Measurements from ENCODE around the gene MICAL3. TPM values are rescaled to one million over a fixed set of nuclear protein-coding genes. Genes with fewer than 3 reads are reported as not detected.
A peak's percentile ranks its signal among the peaks of the same experiment; 100 is the strongest.

Gene MICAL3
- total and polyA plus RNA-seq, 9 of the 15 experiments (the other 6 are each of a cell fraction or from before 2014, with no cell fraction given) = 0.53 to 32.1 (median 12.3) TPM

DNA sequence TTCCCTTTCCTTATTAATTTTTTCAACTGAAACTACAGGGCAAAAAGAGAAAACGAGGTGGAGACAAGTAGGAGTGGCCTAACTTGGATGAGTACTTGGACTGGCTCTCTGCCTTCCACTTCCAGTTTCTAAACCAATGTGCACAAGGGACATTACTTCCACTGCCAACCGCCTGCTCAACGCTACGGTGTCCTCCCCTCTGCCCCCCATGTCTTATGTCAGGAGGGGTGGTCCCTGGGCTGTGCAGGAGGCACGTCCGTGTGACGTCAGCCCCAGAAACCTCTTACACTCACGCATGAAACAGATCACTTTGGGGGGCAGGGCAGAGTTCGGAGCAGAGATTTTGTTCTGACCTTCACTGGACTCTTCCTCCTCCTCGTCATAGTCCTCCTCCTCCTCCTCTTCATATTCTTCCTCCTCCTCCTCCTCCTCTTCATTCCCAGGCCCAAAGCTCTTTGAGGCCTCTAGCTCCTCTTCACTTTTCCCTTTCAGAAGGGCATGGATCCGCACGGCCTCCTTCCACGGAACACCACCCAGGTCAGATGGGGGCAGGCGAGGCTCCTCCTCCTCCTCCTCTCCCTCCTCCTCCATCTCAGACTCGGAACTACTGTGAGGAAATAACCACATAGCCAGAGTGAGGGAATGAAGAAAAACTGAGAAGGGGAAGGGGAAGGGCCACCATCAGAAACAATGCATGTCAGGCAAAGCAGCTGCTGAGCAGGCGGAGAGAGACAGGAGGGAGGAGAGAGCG is 192.7 kb downstream of the MICAL3 start:
- Histone ChIP-seq H3K4me2 (ENCODE audit: insufficient read depth, low read length) (no peak overlapping the region), H3K36me3 (ENCODE audit: control insufficient read depth, insufficient read depth, low read length) (peaks cover 17% of the 10 kb centered on the region), H4K20me1 (replicated peaks; ENCODE audit: control insufficient read depth, insufficient read depth, low read length) (peaks cover 20% of the 10 kb centered on the region; the same call in 1 of the 2 replicates), H3K4me3 (no peak overlapping the region), H2AFZ (ENCODE audit: low read depth, low read length) (no peak overlapping the region), H3K9me1 (ENCODE audit: control insufficient read depth, insufficient read depth, low read length) (no peaks in the 10 kb centered on the region), H3K4me1 (replicated peaks in 1 of 2; ENCODE audit: control insufficient read depth in 2 of 2, insufficient read depth in 2 of 2, low read length in 2 of 2) (peaks cover 0 to 7% of the 10 kb centered on the region in 2 experiments; a peak in 1 of 5 replicates), H3K9ac (ENCODE audit: insufficient read depth in 1 of 2, low read depth in 2 of 2, low read length in 2 of 2) (no peak overlapping the region), H3K9me3 (replicated peaks; ENCODE audit: control insufficient read depth, insufficient read depth, low read depth, low read length) (no peaks in the 10 kb centered on the region), H3K27ac (ENCODE audit: extremely low read depth, low read depth, low read length) (no peak overlapping the region), H3K27me3 (ENCODE audit: control insufficient read depth in 2 of 2, insufficient read depth in 2 of 2, low read length in 2 of 2) (no peaks in the 10 kb centered on the region), H3K79me2 (ENCODE audit: control insufficient read depth, insufficient read depth, low read length) (no peaks in the 10 kb centered on the region)
- ChIA-PET CTCF (ENCODE audit: low intra/inter-chr PET ratio) (interaction anchor here (4.7 to 5.7 kb wide), 2 partner anchors 60 to 244 kb away, joined by 21 to 82 read pairs; partner anchors contain the start of gene PEX26), POLR2A (interaction anchor here (0.6 kb wide), 2 partner anchors 88 to 240 kb away, joined by 3 read pairs; no protein-coding TSS in a partner anchor)
- peak; percentile 89 for TF ChIP-seq ZNF263 (CRISPR knock-in tag; IDR thresholded peaks at IDR 0.05; ENCODE audit: borderline replicate concordance)
- no peak for TF ChIP-seq NFE2L1 (tag; IDR thresholded peaks at IDR 0.05; ENCODE audit: borderline replicate concordance, low read depth)
- no peak for TF ChIP-seq SAFB2 (IDR thresholded peaks at IDR 0.05; ENCODE audit: borderline replicate concordance, low read depth, low read length, severe bottlenecking)
- no peak for TF ChIP-seq MYBL2 (IDR thresholded peaks at IDR 0.05; ENCODE audit: low read depth)
- no peak for TF ChIP-seq MYBL2 (CRISPR knock-in tag; IDR thresholded peaks at IDR 0.05; ENCODE audit: borderline replicate concordance)
- TF ChIP-seq, protein P1, sequence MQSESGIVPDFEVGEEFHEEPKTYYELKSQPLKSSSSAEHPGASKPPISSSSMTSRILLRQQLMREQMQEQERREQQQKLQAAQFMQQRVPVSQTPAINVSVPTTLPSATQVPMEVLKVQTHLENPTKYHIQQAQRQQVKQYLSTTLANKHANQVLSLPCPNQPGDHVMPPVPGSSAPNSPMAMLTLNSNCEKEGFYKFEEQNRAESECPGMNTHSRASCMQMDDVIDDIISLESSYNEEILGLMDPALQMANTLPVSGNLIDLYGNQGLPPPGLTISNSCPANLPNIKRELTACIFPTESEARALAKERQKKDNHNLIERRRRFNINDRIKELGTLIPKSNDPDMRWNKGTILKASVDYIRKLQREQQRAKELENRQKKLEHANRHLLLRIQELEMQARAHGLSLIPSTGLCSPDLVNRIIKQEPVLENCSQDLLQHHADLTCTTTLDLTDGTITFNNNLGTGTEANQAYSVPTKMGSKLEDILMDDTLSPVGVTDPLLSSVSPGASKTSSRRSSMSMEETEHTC (IDR thresholded peaks at IDR 0.05) = no peak
- intact Hi-C loops (cut with micrococcal nuclease) (loop anchor here (10.0 kb wide), 2 partner anchors 87 to 193 kb away; partner anchors contain the start of gene MICAL3), in situ Hi-C loops (cut with MboI) (loop anchor here (5.0 kb wide), 1 partner anchor 241 kb away; no protein-coding TSS in a partner anchor)
- no peak for ATAC-seq
- BruUV-seq (replicated peaks) = no TSS peak
- DNase-seq (ENCODE audit: extremely low read depth in 1 of 4, low spot score in 3 of 4) = no peak
- WGBS (ENCODE audit: insufficient coverage, low coverage, missing lambda C conversion rate) = 62% methylated on average over 17 of the region's 17 CpGs
- no peak for FAIRE-seq

All from K562 (cell line).